Measurements from ENCODE around the gene FBXW7. TPM values are rescaled to one million over a fixed set of nuclear protein-coding genes. Genes with fewer than 3 reads are reported as not detected.

The FBXW7 gene
- total RNA-seq, 2 donors from 2014 or later, result 34.5 to 40.5 TPM

- TF ChIP-seq CTCF (IDR thresholded peaks at IDR 0.05) (no peak), POLR2A (IDR thresholded peaks at IDR 0.05) (no peak)
- no peaks in the 10 kb centered on the region for H3K9me3 ChIP-seq
- no peaks in the 10 kb centered on the region for H3K27me3 ChIP-seq
- H3K4me1 ChIP-seq, result no peaks in the 10 kb centered on the region
- no peak for DNase-seq
- H3K4me3 ChIP-seq, result no peak overlapping the region
- no peak overlapping the region for H3K27ac ChIP-seq
- intact Hi-C loops (cut with DNase I), result no loop called here
- WGBS, 2 donors, result 93 to 96% methylated on average over 2 of the region's 2 CpGs
- no peak for ATAC-seq
- H3K36me3 ChIP-seq (replicated peaks in 1 of 2; ENCODE audit: insufficient read depth in 1 of 2, low read depth in 2 of 2), result peaks cover 0 to 5% of the 10 kb centered on the region in 2 donors
These were observed 189.4 kb downstream of the FBXW7 start for GRCh38 chr4:152346526-152346925.

DNA sequence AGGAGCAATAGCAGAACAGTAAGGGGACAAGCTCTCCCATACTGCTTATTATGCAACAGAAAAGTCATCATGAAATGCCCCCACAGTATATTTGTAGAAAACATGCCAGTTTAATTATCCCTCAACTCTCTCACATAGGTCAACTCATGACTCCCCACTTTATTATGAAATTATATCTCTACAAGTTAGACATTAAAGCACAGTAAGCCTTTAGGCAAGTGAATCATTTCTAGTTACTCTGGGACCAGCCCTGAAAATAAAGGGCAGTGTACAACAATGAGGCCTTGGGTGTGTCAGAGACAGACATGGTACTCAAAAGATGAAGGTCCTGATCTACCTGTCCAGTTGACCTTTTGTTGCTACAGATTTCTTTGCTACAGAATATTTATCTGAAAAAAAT, 191.9 kb downstream of the FBXW7 start:
- DNase-seq (no peak), ATAC-seq (no peak)
- Histone ChIP-seq H3K27ac (no peak overlapping the region), H3K27me3 (no peaks in the 10 kb centered on the region), H3K36me3 (replicated peaks in 1 of 2; ENCODE audit: insufficient read depth in 1 of 2, low read depth in 2 of 2) (peaks cover 0 to 5% of the 10 kb centered on the region in 2 donors), H3K4me1 (no peaks in the 10 kb centered on the region), H3K9me3 (no peaks in the 10 kb centered on the region), H3K4me3 (no peak overlapping the region)
- no peak for TF ChIP-seq POLR2A (IDR thresholded peaks at IDR 0.05)
- TF ChIP-seq CTCF (IDR thresholded peaks at IDR 0.05), result no peak
- intact Hi-C loops (cut with DNase I), result no loop called here

DNA sequence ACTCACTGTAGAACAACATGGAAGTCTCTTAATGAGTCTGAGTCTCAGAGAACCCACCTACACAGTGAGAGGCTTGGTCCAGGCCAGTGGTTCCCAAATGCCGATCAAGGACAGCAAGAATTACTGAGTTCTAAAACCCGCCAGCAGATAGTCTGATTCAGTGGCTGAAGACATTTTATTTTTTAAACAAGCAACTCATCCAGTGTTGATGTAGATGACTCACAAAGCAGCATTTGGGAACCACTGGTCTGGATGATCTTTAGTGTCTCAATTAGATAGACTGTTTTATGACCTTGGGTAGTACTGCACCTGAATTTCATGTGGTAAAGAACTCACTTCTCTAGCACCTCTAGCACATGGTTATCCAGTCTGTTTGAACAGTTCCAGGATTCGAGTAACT, 193.6 kb downstream of the FBXW7 start:
- no peak for DNase-seq
- intact Hi-C loops (cut with DNase I), result no loop called here

GRCh38 chr4:152340818-152341217, 195.1 kb downstream of the FBXW7 start:
- intact Hi-C loops (cut with DNase I), result no loop called here
- no peak for TF ChIP-seq CTCF (IDR thresholded peaks at IDR 0.05)

More for the DNA sequence above, 193.6 kb downstream of the FBXW7 start:
- no peak for ATAC-seq
- Histone ChIP-seq H3K4me1 (no peaks in the 10 kb centered on the region), H3K9me3 (no peaks in the 10 kb centered on the region), H3K27me3 (no peaks in the 10 kb centered on the region), H3K27ac (no peak overlapping the region), H3K4me3 (no peak overlapping the region), H3K36me3 (replicated peaks in 1 of 2; ENCODE audit: insufficient read depth in 1 of 2, low read depth in 2 of 2) (peaks cover 0 to 5% of the 10 kb centered on the region in 2 donors)
- whole genome bisulfite sequencing, 2 donors, result 86 to 90% methylated on average over 3 of the region's 3 CpGs
- TF ChIP-seq CTCF (IDR thresholded peaks at IDR 0.05) (no peak), POLR2A (IDR thresholded peaks at IDR 0.05) (no peak)

DNA sequence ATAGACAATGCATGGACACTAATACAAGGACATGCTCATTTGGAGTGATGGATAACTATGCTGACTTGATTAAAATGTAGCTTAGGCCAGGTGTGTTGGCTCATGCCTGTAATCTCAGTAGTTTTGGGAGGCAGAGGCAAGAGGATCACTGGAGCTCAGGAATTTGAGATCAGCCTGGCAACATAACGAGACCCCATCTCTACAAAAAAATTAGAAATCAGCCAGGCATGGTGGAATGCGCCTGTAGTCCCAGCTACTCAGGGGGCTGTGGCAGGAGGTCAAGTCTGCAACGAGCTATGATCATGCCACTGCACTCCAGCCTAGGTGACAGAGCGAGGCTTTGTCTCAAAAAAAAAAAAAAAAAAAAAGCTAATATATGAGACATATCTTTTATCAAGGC, 196.3 kb downstream of the FBXW7 start:
- DNase-seq, result no peak
- intact Hi-C loops (cut with DNase I), result no loop called here
- Histone ChIP-seq H3K27ac (no peak overlapping the region), H3K9me3 (no peaks in the 10 kb centered on the region), H3K4me3 (no peak overlapping the region), H3K27me3 (no peaks in the 10 kb centered on the region), H3K4me1 (no peaks in the 10 kb centered on the region), H3K36me3 (replicated peaks in 1 of 2; ENCODE audit: insufficient read depth in 1 of 2, low read depth in 2 of 2) (no peaks in the 10 kb centered on the region)
- WGBS, 2 donors, result 93 to 97% methylated on average over 4 of the region's 4 CpGs
- ATAC-seq, result no peak
- TF ChIP-seq POLR2A (IDR thresholded peaks at IDR 0.05) (no peak), CTCF (IDR thresholded peaks at IDR 0.05) (no peak)

More at GRCh38 chr4:152340818-152341217, 195.1 kb downstream of the FBXW7 start:
- Histone ChIP-seq H3K36me3 (replicated peaks in 1 of 2; ENCODE audit: insufficient read depth in 1 of 2, low read depth in 2 of 2) (no peaks in the 10 kb centered on the region), H3K27me3 (no peaks in the 10 kb centered on the region), H3K9me3 (no peaks in the 10 kb centered on the region), H3K4me3 (no peak overlapping the region), H3K27ac (no peak overlapping the region), H3K4me1 (no peaks in the 10 kb centered on the region)
- no peak for DNase-seq
- ATAC-seq, result no peak
- WGBS, 2 donors, result 94 to 99% methylated on average over 3 of the region's 3 CpGs

All from body of pancreas (tissue), 4 donors.